ENCODE measurements around the gene LMX1A.

LMX1A gene

GRCh38 chr1:165224504-165224903, 132.0 kb downstream of the LMX1A start:
- TF ChIP-seq ZBTB7A (IDR thresholded peaks at IDR 0.05; ENCODE audit: low read depth) (no peak), TAF1 (IDR thresholded peaks at IDR 0.05; ENCODE audit: low read depth) (no peak), REST (IDR thresholded peaks at IDR 0.05; ENCODE audit: low read depth) (no peak)

DNA sequence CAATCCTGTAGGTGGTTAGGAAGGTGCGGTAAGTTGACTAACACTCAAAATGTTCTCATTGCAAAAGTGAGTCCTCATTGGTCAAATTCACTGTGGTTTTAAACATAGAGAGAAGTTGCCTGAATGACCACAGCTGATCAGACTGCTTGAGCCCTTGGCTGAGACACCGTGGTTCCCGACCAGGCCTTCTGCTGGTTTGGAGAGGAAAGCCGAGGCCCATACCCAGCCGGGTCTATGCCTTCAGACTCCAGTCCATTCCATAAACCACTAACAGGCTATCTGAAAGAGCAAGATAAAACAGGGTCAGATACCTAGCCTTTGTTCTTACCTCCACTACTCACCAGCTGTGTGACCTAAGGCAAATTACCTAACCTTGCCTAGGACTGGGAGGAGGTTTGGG, 133.9 kb downstream of the LMX1A start:
- TF ChIP-seq TAF1 (IDR thresholded peaks at IDR 0.05; ENCODE audit: low read depth) (no peak), EP300 (IDR thresholded peaks at IDR 0.05; ENCODE audit: borderline replicate concordance) (no peak), USF1 (IDR thresholded peaks at IDR 0.05) (no peak), FOXM1 (IDR thresholded peaks at IDR 0.05; ENCODE audit: borderline replicate concordance, low read depth) (no peak), RAD21 (IDR thresholded peaks at IDR 0.05; ENCODE audit: low read depth) (no peak), EGR1 (IDR thresholded peaks at IDR 0.05) (no peak), CREB1 (IDR thresholded peaks at IDR 0.05; ENCODE audit: low read depth) (no peak), MAX (IDR thresholded peaks at IDR 0.05) (no peak), TCF12 (IDR thresholded peaks at IDR 0.05; ENCODE audit: low read depth) (no peak), TEAD4 (IDR thresholded peaks at IDR 0.05) (no peak), CEBPB (IDR thresholded peaks at IDR 0.05) (no peak), ZBTB7A (IDR thresholded peaks at IDR 0.05; ENCODE audit: low read depth) (no peak), NFIC (IDR thresholded peaks at IDR 0.05) (no peak), REST (IDR thresholded peaks at IDR 0.05; ENCODE audit: low read depth) (no peak), YY1 (IDR thresholded peaks at IDR 0.05; ENCODE audit: low read depth) (no peak)

DNA sequence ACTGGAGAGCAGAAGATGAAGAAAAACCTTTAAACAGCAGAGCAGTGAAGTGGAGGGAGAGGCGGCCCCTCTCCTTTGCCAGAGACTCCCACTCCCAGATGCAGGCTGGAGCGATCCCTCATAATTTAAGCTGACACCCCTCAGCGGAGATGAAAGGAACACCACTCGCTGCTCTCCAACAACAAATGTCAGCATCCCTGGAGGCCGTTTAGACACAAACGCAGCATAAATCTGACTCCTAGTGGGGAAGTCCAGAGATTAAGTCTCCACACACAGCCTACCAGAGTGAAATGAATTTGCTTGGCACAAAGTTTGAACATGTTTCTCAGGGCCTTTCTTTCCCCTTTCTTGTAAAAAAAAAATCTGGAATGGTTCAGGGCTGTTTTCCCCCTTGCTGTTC, 137.8 kb downstream of the LMX1A start:
- TF ChIP-seq REST (IDR thresholded peaks at IDR 0.05; ENCODE audit: low read depth) (no peak), EGR1 (IDR thresholded peaks at IDR 0.05) (no peak), YY1 (IDR thresholded peaks at IDR 0.05; ENCODE audit: low read depth) (no peak), TEAD4 (IDR thresholded peaks at IDR 0.05) (no peak), EP300 (IDR thresholded peaks at IDR 0.05; ENCODE audit: borderline replicate concordance) (no peak), NFIC (IDR thresholded peaks at IDR 0.05) (no peak), CREB1 (IDR thresholded peaks at IDR 0.05; ENCODE audit: low read depth) (no peak), ZBTB7A (IDR thresholded peaks at IDR 0.05; ENCODE audit: low read depth) (no peak), FOXM1 (IDR thresholded peaks at IDR 0.05; ENCODE audit: borderline replicate concordance, low read depth) (no peak), MAX (IDR thresholded peaks at IDR 0.05) (no peak), RAD21 (IDR thresholded peaks at IDR 0.05; ENCODE audit: low read depth) (no peak), TCF12 (IDR thresholded peaks at IDR 0.05; ENCODE audit: low read depth) (no peak), TAF1 (IDR thresholded peaks at IDR 0.05; ENCODE audit: low read depth) (no peak), CEBPB (IDR thresholded peaks at IDR 0.05) (no peak), USF1 (IDR thresholded peaks at IDR 0.05) (no peak)

GRCh38 chr1:165217958-165218357, 138.6 kb downstream of the LMX1A start:
- TF ChIP-seq YY1 (IDR thresholded peaks at IDR 0.05; ENCODE audit: low read depth), result no peak
- TF ChIP-seq TEAD4 (IDR thresholded peaks at IDR 0.05), result no peak
- no peak for TF ChIP-seq TAF1 (IDR thresholded peaks at IDR 0.05; ENCODE audit: low read depth)
- TF ChIP-seq FOXM1 (IDR thresholded peaks at IDR 0.05; ENCODE audit: borderline replicate concordance, low read depth), result no peak
- TF ChIP-seq CREB1 (IDR thresholded peaks at IDR 0.05; ENCODE audit: low read depth), result no peak
- no peak for TF ChIP-seq CEBPB (IDR thresholded peaks at IDR 0.05)
- TF ChIP-seq USF1 (IDR thresholded peaks at IDR 0.05), result no peak
- no peak for TF ChIP-seq MAX (IDR thresholded peaks at IDR 0.05)
- no peak for TF ChIP-seq ZBTB7A (IDR thresholded peaks at IDR 0.05; ENCODE audit: low read depth)
- no peak for TF ChIP-seq EGR1 (IDR thresholded peaks at IDR 0.05)
- TF ChIP-seq TCF12 (IDR thresholded peaks at IDR 0.05; ENCODE audit: low read depth), result no peak
- no peak for TF ChIP-seq REST (IDR thresholded peaks at IDR 0.05; ENCODE audit: low read depth)
- no peak for TF ChIP-seq NFIC (IDR thresholded peaks at IDR 0.05)
- no peak for TF ChIP-seq RAD21 (IDR thresholded peaks at IDR 0.05; ENCODE audit: low read depth)
- no peak for TF ChIP-seq EP300 (IDR thresholded peaks at IDR 0.05; ENCODE audit: borderline replicate concordance)
